ENCODE data around the gene CEMIP.

The CEMIP gene

GRCh38 chr15:80775338-80775737 lies 3.8 kb upstream of the CEMIP start:
- DNase-seq (ENCODE audit: low read depth): no peak
- H3K4me3 ChIP-seq (ENCODE audit: low read depth, low read length): no peak overlapping the region
- TF ChIP-seq, protein P1, sequence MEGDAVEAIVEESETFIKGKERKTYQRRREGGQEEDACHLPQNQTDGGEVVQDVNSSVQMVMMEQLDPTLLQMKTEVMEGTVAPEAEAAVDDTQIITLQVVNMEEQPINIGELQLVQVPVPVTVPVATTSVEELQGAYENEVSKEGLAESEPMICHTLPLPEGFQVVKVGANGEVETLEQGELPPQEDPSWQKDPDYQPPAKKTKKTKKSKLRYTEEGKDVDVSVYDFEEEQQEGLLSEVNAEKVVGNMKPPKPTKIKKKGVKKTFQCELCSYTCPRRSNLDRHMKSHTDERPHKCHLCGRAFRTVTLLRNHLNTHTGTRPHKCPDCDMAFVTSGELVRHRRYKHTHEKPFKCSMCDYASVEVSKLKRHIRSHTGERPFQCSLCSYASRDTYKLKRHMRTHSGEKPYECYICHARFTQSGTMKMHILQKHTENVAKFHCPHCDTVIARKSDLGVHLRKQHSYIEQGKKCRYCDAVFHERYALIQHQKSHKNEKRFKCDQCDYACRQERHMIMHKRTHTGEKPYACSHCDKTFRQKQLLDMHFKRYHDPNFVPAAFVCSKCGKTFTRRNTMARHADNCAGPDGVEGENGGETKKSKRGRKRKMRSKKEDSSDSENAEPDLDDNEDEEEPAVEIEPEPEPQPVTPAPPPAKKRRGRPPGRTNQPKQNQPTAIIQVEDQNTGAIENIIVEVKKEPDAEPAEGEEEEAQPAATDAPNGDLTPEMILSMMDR (IDR thresholded peaks at IDR 0.05; ENCODE audit: low read depth, low read length, missing control alignments): no peak

DNA sequence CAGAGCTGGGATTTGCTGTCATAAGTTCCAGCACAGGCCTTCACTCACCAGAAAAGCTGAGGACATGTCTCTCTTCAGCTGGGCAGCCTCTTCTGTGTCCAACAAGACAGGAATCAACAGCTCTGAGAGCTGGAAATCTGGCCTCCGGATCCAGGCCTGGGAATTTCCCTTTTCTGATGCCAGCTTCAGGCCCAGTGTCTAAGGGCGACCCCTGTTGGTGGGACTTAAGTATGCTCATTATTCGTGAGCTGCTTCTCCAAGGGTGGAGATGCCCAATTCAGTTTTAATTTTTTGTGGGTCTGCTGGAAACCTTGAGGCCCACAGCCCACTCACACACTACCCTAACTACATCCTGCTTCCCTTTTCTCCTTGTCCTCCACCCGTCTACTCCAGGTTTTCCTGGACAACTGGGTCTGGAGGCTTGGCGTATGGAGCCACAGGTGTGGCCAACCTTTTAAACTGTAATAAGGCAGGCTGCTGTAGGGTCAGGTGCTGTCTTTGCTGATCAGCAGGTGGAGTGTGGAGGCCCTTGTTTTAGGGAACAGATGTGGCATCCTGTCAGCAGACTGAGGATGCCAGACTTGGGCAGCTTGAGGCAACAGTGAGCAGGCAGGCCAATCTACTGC lies 2.6 kb upstream of the CEMIP start:
- no peak overlapping the region for H3K4me3 ChIP-seq (ENCODE audit: low read depth, low read length)
- TF ChIP-seq, protein P1 (IDR thresholded peaks at IDR 0.05; ENCODE audit: low read depth, low read length, missing control alignments): peak; percentile 87
- DNase-seq (ENCODE audit: low read depth): peak; percentile 8

- DNase-seq (ENCODE audit: low read depth): no peak
- TF ChIP-seq, protein P1 (IDR thresholded peaks at IDR 0.05; ENCODE audit: low read depth, low read length, missing control alignments): no peak
- no peak overlapping the region for H3K4me3 ChIP-seq (ENCODE audit: low read depth, low read length)
Observed at GRCh38 chr15:80777137-80777536, 2.0 kb upstream of the CEMIP start.

DNA sequence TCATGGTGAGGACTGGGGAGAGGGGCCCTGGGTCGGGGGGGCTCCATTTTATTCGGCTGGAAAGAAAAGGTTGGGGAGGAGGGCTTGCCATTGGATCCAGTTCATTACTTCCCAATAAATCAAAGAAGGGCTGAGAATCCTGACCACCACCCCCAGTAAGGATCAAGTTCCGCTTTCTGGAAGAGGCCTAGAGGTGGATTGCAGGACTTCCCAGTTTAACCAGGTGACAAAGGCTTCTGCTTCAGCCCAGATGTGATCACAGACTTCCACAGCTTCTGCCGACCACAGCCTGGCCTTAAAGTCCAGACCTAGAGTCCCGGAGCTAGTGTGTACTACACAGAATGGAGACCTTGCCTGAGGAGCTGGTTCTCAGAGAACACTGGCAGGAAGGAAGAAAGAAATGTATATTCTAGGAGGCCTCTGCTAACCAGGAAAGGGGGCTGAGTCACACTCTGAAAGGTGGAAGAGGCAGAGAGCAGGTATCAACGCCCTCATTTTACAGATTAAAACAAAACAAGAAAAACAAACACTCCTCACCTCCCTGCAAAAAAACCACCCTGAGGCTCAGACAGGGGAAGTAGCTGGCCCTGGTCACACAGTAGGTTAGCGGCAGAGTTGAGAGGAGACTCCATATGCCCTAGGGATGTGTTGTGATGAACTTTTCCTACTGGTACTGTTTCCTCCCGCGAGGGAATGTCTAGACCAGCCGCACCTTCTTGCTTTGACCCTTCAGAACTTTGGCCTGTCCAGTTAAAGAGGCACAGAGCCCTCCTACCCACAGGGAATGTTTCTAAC lies 1.1 kb upstream of the CEMIP start:
- no peak for DNase-seq (ENCODE audit: low read depth)
- TF ChIP-seq, protein P1 (IDR thresholded peaks at IDR 0.05; ENCODE audit: low read depth, low read length, missing control alignments): no peak
- H3K4me3 ChIP-seq (ENCODE audit: low read depth, low read length): no peak overlapping the region

GRCh38 chr15:80778621-80778963 lies 578 bp upstream of the CEMIP start:
- no peak for DNase-seq (ENCODE audit: low read depth)
- TF ChIP-seq, protein P1 (IDR thresholded peaks at IDR 0.05; ENCODE audit: low read depth, low read length, missing control alignments): no peak
- no peak overlapping the region for H3K4me3 ChIP-seq (ENCODE audit: low read depth, low read length)

DNA sequence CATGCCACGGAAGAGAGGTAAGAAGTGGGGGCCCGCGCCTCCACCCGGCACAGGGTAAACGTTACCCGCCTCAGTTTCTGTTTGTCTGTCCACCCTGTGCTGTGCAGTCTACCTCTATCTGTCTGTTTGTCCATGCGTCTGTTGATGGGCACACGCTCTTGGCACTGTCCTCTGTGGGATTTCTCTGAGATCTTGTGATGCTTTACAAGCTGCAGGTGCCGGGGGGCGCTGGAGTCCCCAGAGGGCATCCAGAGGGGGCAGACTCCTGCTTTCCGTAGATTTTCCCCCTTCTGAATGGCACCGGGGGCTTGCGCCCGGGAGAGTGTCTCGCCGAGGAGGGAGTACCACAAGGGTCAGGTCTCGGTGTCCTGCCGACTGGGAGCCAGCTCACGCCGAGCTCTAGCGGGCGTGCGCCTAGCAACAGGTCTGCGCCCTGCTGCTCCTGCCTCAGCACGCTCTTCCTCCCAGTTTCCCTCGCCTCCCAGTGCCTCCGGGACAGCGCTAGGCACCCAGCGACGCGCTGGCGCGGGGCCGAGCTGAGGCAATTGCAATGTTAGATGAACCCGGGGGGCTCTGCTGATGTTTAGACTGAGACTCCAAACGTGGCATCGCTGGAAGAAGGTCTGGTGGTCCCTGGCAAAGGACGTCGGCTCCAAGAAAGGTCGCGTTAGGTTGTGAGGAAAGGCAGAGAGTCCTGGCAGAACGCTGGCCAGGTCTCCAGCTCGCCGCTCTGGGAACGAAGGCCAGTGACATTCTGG lies 667 bp downstream of the CEMIP start:
- TF ChIP-seq, protein P1 (IDR thresholded peaks at IDR 0.05; ENCODE audit: low read depth, low read length, missing control alignments): no peak
- H3K4me3 ChIP-seq (ENCODE audit: low read depth, low read length): no peak overlapping the region
- DNase-seq (ENCODE audit: low read depth): no peak
